Neural cell (in vitro differentiated cells): ENCODE data around the gene GRK1. TPM values are rescaled to one million over a fixed set of nuclear protein-coding genes. Genes with fewer than 3 reads are reported as not detected.

ENCODE experiments used
- H2AFZ ChIP-seq: fragments of 200-600, 300-800 bp; sonication (generic), shearing (Covaris generic); 2 replicates; pipeline ENCODE4 v1.6.0; 2014; ENCODE audit warnings: low read depth, mild to moderate bottlenecking, antibody characterized with exemption, low read length, moderate library complexity
- H3F3A ChIP-seq: fragments of 200-600 bp; shearing (Covaris generic); 2 replicates; pipeline ENCODE4 v1.6.1; 2016; ENCODE audit warnings: mild to moderate bottlenecking, moderate library complexity, mixed read lengths, antibody characterized with exemption, low read length; ENCODE audit not compliant: insufficient read depth, poor library complexity, severe bottlenecking
- H3K27ac ChIP-seq: fragments of 200-600, 300-800 bp; sonication (generic), shearing (Covaris generic); 2 replicates; pipeline ENCODE4 v1.5.1; 2014; ENCODE audit warnings: mild to moderate bottlenecking, low read length, moderate library complexity
- H3K27me3 ChIP-seq: fragments of 300-800, 200-600 bp; sonication (generic), shearing (Covaris generic); 2 replicates; pipeline ENCODE4 v1.6.0; 2014; ENCODE audit warnings: mild to moderate bottlenecking, low read depth, low read length, moderate library complexity; ENCODE audit not compliant: insufficient read depth
- H3K36me3 ChIP-seq: fragments of 300-800, 200-600 bp; sonication (generic), shearing (Covaris generic); 2 replicates; pipeline ENCODE4 v1.5.1; 2014; ENCODE audit warnings: mild to moderate bottlenecking, antibody characterized with exemption, low read length, moderate library complexity; ENCODE audit not compliant: insufficient read depth
- H3K4me2 ChIP-seq: fragments of 300-800, 200-600 bp; sonication (generic), shearing (Covaris generic); 2 replicates; pipeline ENCODE4 v1.6.0; 2014; ENCODE audit warnings: mild to moderate bottlenecking, low read length
- H3K4me3 ChIP-seq: fragments of 300-800, 200-600 bp; sonication (generic), shearing (Covaris generic); 2 replicates; pipeline ENCODE4 v1.5.1; 2014; ENCODE audit warnings: mild to moderate bottlenecking, low read length, moderate library complexity
- H3K79me2 ChIP-seq: fragments of 200-600 bp; shearing (Covaris generic); replicated peaks from 2 replicates; pipeline ENCODE4 v1.6.0; 2014; ENCODE audit warnings: mild to moderate bottlenecking, low read length, moderate library complexity; ENCODE audit not compliant: insufficient read depth
- H3K9ac ChIP-seq: fragments of 300-800, 200-600 bp; sonication (generic), shearing (Covaris generic); 2 replicates; pipeline ENCODE4 v1.6.1; 2016; ENCODE audit warnings: mild to moderate bottlenecking, low read length, mixed read lengths
- H3K9me2 ChIP-seq: fragments of 200-600 bp; shearing (Covaris generic); 2 replicates; pipeline ENCODE4 v1.6.1; 2016; ENCODE audit warnings: mild to moderate bottlenecking, low read length, mixed read lengths; ENCODE audit not compliant: insufficient read depth
- H3K9me3 ChIP-seq: fragments of 200-600, 300-800 bp; sonication (generic), shearing (Covaris generic); 2 replicates; pipeline ENCODE4 v1.6.1; 2016; ENCODE audit warnings: mild to moderate bottlenecking, mixed run types, low read length, moderate library complexity, mixed read lengths
- H4K20me1 ChIP-seq: fragments of 200-600 bp; shearing (Covaris generic); 2 replicates; pipeline ENCODE4 v1.6.1; 2016; ENCODE audit warnings: mild to moderate bottlenecking, mixed run types; ENCODE audit not compliant: insufficient read depth
- CTCF ChIP-seq: fragments of 450-650 bp; IDR thresholded peaks from 2 replicates; pipeline ENCODE4 v1.5.1; 2014; ENCODE audit warnings: antibody characterized with exemption, mild to moderate bottlenecking, moderate library complexity; ENCODE audit not compliant: poor library complexity, severe bottlenecking
- EP300 ChIP-seq: fragments of 450-650 bp; conservative IDR thresholded peaks from 2 replicates; pipeline ENCODE4 v1.6.1; 2014; ENCODE audit warnings: antibody characterized with exemption, mild to moderate bottlenecking, moderate library complexity; ENCODE audit not compliant: poor library complexity, severe bottlenecking
- EZH2 ChIP-seq: fragments of 200-600, 300-800 bp; shearing (Covaris generic), sonication (generic); IDR thresholded peaks from 2 replicates; pipeline ENCODE4 v1.6.1; 2014; ENCODE audit warnings: antibody characterized with exemption, low read length, borderline replicate concordance, mild to moderate bottlenecking; ENCODE audit not compliant: insufficient read depth, poor library complexity, severe bottlenecking
- MXI1 ChIP-seq: fragments of 450-650 bp; conservative IDR thresholded peaks from 2 replicates; pipeline ENCODE4 v1.6.1; 2014; ENCODE audit warnings: antibody characterized with exemption, mild to moderate bottlenecking; ENCODE audit not compliant: poor library complexity, severe bottlenecking
- POLR2AphosphoS5 ChIP-seq: IDR thresholded peaks from 2 replicates; pipeline ENCODE4 v1.6.1; 2012
- RAD21 ChIP-seq: fragments of 450-650 bp; conservative IDR thresholded peaks from 2 replicates; pipeline ENCODE4 v1.6.1; 2014; ENCODE audit warnings: antibody characterized with exemption, mild to moderate bottlenecking, moderate library complexity
- SMC3 ChIP-seq: fragments of 450-650 bp; conservative IDR thresholded peaks from 2 replicates; pipeline ENCODE4 v1.6.1; 2014; ENCODE audit warnings: antibody characterized with exemption, mild to moderate bottlenecking, moderate library complexity; ENCODE audit not compliant: poor library complexity
- TAF1 ChIP-seq: IDR thresholded peaks from 2 replicates; pipeline ENCODE4 v1.6.1; 2012; ENCODE audit warnings: low read depth
- polyA plus RNA-seq: library from polyadenylated mRNA; depleted of rRNA; stranded (reverse); fragments of >200 nt; gene quantifications from 2 replicates; pipeline ENCODE4 v1.2.3, GENCODE V29; 2014

GRK1 gene
- polyA plus RNA-seq, 1 donor from 2014 or later = 0.06 TPM

- no peaks in the 10 kb centered on the region for H3K79me2 ChIP-seq
Observed at GRCh38 chr13:113732961-113733950, 66.2 kb downstream of the GRK1 start.

GRCh38 chr13:113734099-113734825 is 67.2 kb downstream of the GRK1 start:
- no peaks in the 10 kb centered on the region for H3F3A ChIP-seq
- H3K27me3 ChIP-seq = no peaks in the 10 kb centered on the region
- no peaks in the 10 kb centered on the region for H3K79me2 ChIP-seq
- no peaks in the 10 kb centered on the region for H3K9me2 ChIP-seq
- no peaks in the 10 kb centered on the region for H4K20me1 ChIP-seq
- TF ChIP-seq EZH2 (no peak), SMC3 (no peak)
- H3K9me3 ChIP-seq = no peaks in the 10 kb centered on the region
- H3K9ac ChIP-seq = no peak overlapping the region
- H3K27ac ChIP-seq = no peak overlapping the region
- H3K36me3 ChIP-seq = no peaks in the 10 kb centered on the region
- H3K4me2 ChIP-seq = no peak overlapping the region
- H2AFZ ChIP-seq = no peak overlapping the region
- H3K4me3 ChIP-seq = no peak overlapping the region

More at GRCh38 chr13:113732961-113733950, 66.2 kb downstream of the GRK1 start:
- Histone ChIP-seq H3K9me3 (no peaks in the 10 kb centered on the region), H3K36me3 (no peaks in the 10 kb centered on the region), H3K9me2 (no peaks in the 10 kb centered on the region), H4K20me1 (no peaks in the 10 kb centered on the region), H2AFZ (no peak overlapping the region), H3K27ac (no peak overlapping the region), H3K4me3 (no peak overlapping the region), H3K4me2 (no peak overlapping the region), H3K27me3 (no peaks in the 10 kb centered on the region), H3F3A (no peaks in the 10 kb centered on the region), H3K9ac (no peak overlapping the region)
- TF ChIP-seq CTCF (no peak), EP300 (no peak), TAF1 (no peak), POLR2AphosphoS5 (no peak), MXI1 (no peak)

GRCh38 chr13:113734826-113735125 is 67.8 kb downstream of the GRK1 start:
- H3F3A ChIP-seq = no peaks in the 10 kb centered on the region
- no peaks in the 10 kb centered on the region for H3K36me3 ChIP-seq
- no peaks in the 10 kb centered on the region for H3K9me2 ChIP-seq
- no peaks in the 10 kb centered on the region for H3K79me2 ChIP-seq
- no peak overlapping the region for H3K27ac ChIP-seq
- H2AFZ ChIP-seq = no peak overlapping the region
- TF ChIP-seq TAF1 (no peak), RAD21 (no peak), CTCF (no peak)
- H3K4me2 ChIP-seq = no peak overlapping the region
- no peak overlapping the region for H3K9ac ChIP-seq
- H4K20me1 ChIP-seq = no peaks in the 10 kb centered on the region
- no peaks in the 10 kb centered on the region for H3K27me3 ChIP-seq
- H3K4me3 ChIP-seq = no peak overlapping the region
- H3K9me3 ChIP-seq = no peaks in the 10 kb centered on the region
